GM19023 (cell line): ENCODE data around the gene SCAI.
"Not testable (repeated sequence)": the region's sequence is repeated elsewhere in the genome, so short reads cannot be mapped to it uniquely, and the experiment has no call there.

Experiments
- ATAC-seq: cut with Tn5 transposase; IDR thresholded peaks from one replicate; pipeline ENCODE4 v1.9.1; 2021; ENCODE audit warnings: mild to moderate bottlenecking, moderate library complexity; ENCODE audit not compliant: unreplicated experiment

SCAI gene

DNA sequence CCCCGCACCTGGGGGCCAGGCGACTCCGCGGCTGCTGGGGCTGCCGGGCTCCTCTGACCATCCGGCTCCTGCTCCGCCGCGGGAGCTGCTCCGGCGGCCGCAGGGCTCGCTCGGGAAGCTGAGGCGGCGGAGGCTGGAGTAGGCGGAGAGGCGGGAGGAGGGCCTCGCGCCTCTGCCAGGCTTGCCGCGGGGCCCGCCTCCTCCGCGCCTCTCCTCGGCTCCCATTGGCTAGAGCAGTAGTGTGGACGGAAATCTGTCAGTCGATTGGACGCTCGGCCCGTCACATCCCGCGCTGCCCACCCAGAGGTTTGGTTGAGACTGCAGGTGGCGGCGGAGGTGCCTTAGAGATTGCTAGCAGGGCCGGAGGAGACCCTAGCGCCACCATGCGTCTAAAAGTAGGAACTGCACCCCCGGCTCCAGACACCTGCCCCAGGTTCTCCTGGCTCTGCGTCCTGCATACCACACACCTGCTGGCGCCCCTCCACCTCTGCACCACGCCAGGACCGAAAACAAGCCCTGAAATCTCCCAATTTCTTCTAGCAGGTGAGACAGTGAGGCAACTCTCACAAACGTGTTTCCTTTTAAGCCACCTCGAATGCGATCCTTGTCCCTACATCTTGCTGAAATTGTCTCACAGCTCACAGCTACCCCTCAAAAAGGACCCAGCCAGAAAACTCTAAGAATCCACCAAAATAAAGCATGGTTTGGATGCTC is at the start of gene SCAI:
Gene SCAI (minus strand): TSS at position 152 of the 714 bp plus-strand sequence. CDS start 91 bp downstream, at position 61.
- ATAC-seq, result peak; percentile 98

DNA sequence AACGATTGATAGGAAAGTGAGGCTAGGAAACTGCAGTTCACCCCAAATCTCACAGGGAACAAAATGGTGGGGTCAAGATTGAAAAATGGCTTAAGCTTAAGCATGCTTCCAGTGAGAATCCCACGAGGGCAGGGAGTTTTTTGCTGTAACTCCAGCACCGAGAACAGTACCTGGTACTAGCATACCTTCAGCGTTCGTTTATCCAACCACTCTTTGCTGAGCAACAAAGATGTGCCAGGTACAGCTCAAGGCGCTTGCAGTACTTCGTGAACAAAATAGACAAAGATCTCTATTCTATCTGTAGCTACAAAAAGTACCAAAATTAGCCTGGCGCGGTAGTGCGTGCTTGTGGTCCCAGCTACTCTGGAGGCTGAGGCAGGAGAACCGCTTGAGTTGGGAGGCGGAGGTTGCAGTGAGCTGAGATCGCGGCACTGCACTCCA is 47.1 kb upstream of the SCAI start:
- ATAC-seq, result no peak

DNA sequence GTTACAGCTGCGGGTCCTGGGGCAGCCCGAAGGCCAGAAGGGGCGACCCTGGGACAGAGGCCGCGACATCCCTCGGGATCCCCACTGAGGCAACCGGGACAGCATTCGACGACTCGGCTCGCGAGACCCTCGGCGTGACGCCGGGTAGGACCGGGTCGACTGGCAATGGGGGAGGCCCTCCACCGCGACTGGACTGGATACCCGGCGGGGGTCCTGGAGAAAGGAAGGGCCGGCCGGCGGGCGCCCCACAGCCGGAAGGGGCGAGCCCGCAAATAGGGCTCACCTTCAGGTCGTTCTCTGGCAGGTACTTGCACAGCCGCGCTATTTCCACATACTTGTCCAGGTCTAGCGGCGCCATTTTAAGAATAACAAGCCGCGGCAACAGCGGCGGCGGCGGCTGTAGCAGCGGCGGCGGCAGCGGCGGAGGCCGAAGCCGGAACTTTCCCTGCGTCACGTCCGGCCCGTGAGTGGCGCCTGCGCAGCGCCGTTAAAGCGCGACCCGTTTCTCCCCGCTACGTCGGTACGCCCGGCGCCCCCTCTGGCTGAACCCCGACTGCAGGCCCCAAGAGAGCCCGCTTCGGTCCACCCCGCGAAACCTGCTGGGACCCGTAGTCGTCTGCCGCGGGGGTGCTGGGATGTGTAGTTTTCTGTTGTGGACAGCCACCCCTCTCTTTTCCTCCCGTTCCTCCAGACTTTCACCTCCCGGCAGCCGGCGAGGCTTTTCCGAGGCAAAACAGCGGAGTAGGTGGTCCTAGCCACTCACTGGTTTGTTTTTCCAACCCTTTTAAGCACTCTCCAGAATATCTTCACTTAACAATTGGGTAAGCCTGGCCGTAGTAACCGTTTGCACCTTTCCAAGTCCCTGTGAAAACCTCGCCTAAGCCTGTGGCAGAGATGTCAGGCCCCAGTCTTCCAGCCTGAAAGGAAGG is 46.3 kb upstream of the SCAI start, which contains the start of gene PPP6C:
Gene PPP6C (minus strand): TSS at position 443 of the 929 bp plus-strand sequence. CDS start 85 bp downstream, at position 358.
- ATAC-seq, result peak; percentile 97

DNA sequence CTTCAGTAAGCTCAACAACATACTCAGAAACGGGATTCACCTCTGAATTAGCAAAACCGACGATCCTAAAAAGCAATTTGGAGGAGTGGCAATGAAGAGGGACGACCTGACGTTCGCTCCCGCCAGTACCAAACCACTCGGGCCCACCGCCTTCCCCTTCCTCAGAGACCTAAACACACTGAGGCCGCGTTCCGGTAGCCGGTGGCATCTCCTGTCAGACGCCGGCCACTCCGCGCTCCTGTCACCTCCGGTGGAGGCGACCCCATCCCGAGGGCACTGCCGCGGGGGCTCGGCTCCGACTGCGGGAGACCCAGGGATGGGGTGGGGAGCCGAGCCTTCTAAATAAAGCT is 45.7 kb upstream of the SCAI start:
- peak; percentile 9 for ATAC-seq

DNA sequence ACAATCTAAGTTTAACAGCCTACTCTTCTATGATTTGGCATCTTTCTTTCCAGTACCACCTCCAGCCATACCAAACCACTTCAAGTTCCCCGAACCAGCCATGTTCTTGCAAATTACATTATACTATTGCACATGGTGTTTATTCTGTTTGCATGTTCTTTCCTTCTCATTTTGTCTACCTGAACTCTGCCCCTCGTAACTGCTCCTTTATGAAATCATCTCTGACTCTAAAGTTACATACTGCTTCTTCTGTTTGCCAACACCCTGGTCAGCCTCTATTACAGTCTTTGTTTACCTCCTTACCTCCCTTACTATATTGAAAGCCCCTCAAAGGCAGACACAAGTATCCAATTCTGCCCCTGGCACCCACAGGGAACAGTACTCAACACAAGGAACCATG is 40.2 kb upstream of the SCAI start:
- ATAC-seq, result no peak

DNA sequence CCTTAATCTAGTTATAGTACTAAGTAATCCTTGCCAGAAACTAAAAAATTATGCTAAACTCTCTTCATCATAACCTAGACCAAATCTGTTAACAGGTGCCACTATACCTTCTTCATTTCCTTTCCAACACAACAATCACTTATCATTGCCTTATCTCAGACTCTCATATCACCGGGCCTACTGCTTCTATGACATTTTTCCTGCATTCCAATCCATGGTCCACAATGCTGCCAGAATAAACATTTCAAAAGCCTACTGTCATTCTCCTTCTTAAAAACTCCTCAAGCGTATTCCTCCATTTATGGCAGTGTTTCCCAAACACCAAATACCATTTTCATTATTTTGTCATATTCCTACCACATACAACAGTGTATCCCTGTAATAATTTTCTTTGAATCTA is 39.7 kb upstream of the SCAI start:
- ATAC-seq, result no peak

DNA sequence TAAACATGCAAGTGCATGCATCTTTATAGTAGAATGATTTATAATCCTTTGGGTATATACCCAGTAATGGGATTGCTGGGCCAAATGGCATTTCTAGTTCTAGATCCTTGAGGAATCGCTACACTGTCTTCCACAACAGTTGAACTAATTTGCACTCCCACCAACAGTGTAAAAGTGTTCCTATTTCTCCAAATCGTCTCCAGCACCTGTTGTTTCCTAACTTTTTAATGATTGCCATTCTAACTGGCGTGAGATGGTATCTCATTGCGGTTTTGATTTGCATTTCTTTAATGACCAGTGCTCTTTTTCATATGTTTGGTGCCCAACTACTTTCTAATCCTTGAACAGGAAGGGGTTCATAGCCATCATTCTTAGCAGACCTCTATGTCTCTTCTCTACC is 38.4 kb upstream of the SCAI start:
- not testable (repeated sequence) for ATAC-seq

DNA sequence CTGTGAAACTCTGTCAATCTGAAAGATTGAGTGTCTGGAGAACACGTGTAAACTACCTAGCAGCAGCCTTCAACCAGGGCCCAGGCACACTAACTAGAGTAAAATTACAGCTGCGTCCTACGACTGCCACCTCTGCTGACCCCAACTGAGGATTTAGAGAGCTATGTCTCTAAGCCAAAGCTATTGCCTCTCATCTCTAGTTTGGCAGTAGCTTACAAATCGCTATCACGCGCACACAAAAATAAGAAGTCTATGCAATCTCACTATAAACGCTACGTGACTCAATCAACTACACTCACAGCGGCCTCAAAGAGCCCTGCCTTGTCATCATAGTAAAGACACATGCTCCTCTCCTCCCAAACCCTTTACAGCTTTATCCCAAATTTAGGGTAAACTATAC is 37.5 kb upstream of the SCAI start:
- no peak for ATAC-seq

DNA sequence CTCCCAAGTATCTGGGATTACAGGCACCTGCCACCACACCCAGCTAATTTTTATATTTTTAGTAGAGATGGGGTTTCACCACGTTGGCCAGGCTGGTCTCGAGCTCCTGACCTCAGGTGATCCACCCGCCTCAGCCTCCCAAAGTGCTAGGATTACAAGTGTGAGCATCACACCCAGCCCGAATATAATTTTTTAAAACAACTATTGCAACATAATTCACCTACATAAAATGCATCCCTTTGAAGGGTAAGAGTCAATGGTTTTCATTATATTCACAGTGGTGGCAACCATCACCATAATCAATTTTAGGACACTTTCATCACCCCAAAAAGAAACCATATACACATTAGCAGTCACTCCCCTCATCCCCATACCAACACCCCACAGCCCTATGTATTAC is 36.4 kb upstream of the SCAI start:
- ATAC-seq, result not testable (repeated sequence)

DNA sequence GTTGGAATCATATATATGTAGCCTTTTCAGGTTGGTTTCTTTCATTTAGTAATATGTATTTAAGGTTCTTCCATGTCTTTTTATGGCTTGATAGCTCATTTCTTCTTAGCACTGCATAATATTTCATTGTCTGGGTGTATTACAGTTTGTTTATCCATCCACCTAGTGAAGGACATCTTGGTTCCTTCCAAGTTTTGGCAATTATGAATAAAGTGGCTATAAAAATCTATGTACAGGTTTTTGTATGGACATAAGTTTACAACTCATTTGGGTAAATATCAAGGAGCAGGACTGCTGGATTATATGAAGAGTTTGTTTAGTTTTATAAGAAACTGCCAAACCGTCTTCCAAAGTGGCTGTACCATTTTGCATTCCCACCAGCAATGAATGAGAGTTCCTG is 34.6 kb upstream of the SCAI start:
- ATAC-seq, result no peak

DNA sequence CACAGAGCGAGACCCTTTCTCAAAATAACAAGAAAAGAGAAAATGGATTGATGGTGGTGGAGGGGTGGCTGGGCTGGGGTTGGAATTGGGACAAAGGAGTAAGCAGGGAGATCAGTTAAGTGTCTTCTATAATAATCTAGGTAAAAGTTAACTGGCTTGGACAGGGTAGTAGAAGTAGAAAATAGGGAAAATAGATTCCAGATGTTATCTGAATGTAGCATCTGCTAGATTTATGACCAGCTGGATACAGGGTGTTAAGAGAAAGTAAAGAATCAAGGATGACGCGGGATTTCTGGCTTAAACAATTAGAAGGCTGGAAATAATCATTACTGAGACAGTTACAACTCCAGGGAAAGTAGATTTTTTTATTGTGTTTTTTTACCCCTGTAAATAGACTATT is 33.3 kb upstream of the SCAI start:
- no peak for ATAC-seq

DNA sequence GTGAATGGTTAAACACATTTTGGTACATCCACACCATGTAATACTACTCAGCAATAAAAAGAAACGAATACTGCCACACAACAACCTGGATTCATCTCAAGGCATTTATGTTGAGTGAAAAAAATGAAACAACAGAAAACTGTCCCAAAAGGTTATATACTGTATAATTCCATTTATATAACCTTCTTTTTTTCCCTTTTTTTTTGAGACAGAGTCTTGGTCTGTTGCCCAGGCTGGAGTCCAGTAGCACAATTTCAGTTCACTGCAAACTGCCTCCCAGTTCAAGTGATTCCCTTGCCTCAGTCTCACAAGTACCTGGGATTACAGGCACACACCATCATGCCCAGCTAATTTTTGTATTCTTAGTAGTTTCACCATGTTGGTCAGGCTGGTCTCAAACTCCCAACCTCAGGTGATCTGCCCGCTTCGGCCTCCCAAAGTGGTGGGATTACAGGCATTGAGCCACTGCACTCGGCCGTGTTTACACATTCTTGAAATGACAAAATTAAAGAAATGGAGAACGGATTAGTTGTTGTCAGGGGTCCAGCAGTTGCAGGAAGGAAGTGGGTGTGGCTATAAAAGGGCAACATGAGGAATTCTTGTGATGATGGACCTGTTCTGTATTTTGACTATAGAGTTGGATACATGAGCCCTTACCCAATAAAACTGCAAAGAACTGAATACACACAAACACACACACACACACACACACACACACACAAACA is 28.9 kb upstream of the SCAI start:
- no peak for ATAC-seq

DNA sequence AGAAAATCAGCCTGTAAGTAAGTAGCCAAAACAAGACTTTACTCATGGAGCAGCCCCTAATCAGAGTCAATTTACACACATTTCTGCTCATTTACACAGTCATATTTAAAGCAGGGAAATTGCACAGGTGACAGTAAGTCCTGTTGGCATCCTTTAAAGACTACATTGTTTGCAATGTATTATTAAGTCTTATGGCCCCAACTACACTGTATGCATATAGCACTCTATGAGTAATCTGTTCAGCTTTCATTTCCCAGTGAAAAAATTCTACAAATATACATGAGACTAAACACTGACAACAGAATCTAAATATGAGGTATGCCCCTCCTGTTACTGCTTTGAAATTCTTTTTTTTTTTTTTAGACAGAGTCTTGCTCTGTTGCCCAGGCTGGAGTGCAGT is 26.6 kb upstream of the SCAI start:
- ATAC-seq, result no peak

DNA sequence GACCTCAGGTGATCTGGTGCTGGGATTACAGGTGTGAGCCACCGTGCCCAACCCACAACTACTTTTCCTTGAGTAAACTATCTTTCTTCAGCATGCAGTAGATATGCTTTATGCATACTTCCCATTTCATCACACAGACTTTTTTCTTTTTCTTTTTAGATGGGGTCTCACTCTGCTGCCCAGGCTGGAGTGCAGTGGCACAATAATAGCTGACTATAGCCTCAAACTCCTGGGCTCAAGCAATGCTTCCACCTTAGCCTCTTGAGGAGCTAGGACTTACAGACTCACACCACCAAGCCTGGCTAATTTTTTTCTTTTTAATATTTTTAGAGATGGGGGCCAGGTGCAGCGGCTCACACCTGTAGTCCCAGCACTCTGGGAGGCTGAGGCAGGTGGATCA is 23.4 kb upstream of the SCAI start:
- no peak for ATAC-seq

DNA sequence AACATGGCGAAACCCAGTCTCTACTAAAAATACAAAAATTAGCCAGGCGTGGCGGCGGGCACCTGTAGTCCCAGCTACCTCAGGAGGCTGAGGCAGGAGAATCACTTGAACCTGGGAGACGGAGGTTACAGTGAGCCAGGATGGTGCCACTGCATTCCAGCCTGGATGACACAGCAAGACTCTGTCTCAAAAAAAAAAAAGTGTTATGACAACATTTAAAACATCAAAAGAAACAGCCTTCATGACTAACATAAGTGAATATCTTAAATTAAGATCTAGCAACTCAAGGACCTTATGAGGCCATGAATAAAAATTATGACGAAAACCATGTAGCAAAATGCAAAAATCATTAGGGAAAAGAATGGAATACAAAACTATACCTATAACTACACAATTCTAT is 19.6 kb upstream of the SCAI start:
- not testable (repeated sequence) for ATAC-seq

DNA sequence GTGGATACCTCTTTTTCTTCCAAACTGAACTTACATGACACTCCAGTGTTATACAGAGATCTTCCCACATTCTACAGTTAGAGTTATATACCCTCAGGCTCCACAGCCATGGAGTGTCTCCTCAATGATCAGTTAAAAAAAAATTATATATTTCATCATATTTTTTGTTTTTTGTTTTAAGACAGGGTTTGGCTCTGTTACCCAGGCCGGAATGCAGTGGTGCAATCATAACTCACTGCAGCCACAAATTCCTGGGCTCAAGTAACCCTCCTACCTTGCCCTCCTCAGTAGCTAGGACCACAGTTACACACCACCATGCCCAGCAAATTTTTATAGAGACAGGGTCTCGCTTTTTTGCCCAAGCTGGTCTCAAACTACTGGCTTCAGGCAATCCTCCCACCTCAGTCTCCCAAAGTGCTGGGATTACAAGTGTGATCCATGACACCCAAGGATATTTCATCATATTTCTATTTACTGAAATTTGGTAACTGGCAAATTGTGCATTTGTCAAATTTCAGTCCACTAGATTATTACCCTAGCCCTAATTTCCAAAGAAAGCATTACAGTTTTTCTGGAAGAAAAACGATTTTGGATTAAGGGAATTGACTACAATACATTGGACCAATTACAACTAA is 18.1 kb upstream of the SCAI start:
- ATAC-seq, result no peak

DNA sequence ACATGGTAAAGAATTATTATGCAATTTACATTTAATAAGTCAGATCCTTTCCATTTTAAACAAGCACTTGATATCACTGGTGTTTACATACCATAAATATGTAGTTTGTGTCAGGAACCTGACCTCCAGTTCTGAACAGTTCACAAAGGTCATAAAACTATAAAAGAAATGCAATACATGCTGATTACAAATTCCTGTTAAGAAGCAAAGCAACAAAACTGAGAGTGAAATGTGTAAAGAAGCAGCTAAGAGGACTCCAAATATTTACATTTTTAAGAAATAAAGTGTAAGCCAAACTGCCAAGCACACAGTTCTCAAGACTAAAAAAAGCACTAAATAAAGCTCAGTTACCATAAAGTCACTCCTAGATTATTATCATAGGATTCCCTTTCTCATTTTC is 17.4 kb upstream of the SCAI start:
- ATAC-seq, result no peak

DNA sequence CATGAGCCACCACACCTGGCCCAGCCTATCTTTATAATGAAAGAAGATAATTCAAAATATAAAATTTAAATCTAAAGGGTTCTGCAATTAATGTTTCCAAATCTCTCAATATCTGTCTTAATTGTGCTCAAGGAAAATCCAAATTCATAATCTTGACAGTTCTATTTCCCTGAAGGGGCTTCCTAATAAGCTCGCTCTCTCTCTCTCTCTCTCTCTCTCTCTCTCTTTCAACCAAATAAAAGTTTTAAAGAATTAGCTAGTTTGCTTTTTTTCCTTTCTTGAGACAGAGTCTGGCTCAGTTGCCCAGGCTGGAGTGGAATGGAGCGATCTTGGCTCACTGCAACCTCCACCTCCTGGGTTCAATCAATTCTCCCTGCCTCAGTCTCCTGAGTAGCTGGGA is 13.2 kb upstream of the SCAI start:
- no peak for ATAC-seq

DNA sequence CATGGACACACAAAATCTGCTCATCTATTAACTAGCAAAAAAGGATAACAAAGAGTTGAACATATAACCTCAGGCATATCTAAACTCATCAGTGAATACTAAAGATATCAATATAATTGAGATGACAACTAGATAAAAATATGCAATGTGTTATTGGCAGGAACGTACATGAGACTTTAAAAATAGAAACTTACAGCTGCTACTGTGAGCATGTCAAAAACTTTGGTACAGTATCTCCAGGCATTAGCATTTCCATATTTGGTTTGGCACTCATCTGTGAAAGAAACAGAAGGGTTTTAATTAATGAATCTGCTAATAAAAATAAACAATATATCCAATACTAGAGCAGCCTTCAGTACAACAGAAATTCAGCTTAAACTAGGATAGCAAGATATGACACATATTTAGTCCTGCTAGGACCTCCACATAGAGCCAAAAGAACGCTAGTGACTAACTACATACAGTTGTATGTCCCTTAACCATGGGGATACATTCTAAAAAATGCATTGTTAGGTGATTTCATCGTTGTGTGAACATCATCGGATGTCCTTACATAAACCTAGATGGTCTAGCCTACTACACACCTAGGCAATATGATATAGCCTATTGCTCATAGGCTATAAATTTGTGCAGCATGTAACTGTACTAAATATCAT is 10.5 kb upstream of the SCAI start:
- ATAC-seq, result no peak

DNA sequence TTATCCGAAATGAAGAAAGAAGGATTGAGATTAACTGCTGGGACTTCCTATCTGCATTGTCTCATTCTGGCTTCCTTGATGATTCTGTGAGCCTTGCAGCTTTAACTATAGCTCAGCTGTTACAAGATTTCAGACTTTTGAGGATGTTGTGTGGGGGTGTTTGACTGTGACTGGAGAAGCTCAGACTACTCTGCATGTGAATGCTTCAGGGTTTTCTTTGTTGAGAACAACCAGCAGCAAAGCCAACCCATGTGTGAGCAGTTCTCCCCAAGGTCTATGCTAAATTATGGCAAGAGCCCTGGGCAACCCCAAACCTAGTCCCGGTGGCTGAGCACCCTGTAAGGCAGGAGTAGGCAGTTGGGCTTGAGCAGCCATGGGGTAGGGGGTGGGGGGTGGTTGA is 8.4 kb upstream of the SCAI start:
- ATAC-seq, result no peak
